Coronary artery (tissue), 2 donors: ENCODE results near the gene SPATA24.

Experiments used
- DNase-seq: peaks from one replicate; pipeline ENCODE4 v3.0.0-alpha.2; 2017; ENCODE audit warnings: low spot score
- H3K27ac ChIP-seq, 2 donors: fragments of 200-600 bp; sonication (generic); one replicate each; pipeline ENCODE4 v1.5.1; 2016 to 2019
- H3K4me3 ChIP-seq: fragments of 200-600 bp; sonication (generic); 2 replicates; pipeline ENCODE4 v1.5.1; 2016; ENCODE audit warnings: mild to moderate bottlenecking, moderate library complexity
- TF ChIP-seq, protein P1 (sequence below): fragments of 200-600 bp; sonication (generic); IDR thresholded peaks from one replicate; pipeline ENCODE4 v1.5.1; 2019; ENCODE audit warnings: antibody characterized with exemption

SPATA24 gene

DNA sequence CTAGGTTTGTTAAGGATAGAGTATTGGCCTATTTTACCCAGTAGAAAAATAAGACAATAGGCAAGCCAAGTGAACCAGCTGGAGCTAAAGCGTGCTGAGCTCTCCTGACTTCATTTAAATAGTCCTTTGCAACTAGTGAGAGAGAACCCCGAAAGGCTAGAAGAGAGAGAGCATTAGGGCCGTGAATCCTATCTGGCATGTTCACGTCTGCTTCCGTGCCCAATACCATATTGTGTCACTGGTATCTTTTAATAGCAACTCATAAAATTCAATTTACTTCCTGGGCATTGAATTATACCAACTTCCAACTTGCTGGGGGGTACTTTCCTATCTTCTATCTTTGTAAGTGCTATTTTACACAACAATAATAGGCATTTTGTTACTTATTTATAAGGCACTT, 21.6 kb upstream of the SPATA24 start:
- TF ChIP-seq, protein P1, sequence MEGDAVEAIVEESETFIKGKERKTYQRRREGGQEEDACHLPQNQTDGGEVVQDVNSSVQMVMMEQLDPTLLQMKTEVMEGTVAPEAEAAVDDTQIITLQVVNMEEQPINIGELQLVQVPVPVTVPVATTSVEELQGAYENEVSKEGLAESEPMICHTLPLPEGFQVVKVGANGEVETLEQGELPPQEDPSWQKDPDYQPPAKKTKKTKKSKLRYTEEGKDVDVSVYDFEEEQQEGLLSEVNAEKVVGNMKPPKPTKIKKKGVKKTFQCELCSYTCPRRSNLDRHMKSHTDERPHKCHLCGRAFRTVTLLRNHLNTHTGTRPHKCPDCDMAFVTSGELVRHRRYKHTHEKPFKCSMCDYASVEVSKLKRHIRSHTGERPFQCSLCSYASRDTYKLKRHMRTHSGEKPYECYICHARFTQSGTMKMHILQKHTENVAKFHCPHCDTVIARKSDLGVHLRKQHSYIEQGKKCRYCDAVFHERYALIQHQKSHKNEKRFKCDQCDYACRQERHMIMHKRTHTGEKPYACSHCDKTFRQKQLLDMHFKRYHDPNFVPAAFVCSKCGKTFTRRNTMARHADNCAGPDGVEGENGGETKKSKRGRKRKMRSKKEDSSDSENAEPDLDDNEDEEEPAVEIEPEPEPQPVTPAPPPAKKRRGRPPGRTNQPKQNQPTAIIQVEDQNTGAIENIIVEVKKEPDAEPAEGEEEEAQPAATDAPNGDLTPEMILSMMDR: no peak
- no peak for DNase-seq
- Histone ChIP-seq H3K4me3 (no peak overlapping the region), H3K27ac (no peak overlapping the region)

DNA sequence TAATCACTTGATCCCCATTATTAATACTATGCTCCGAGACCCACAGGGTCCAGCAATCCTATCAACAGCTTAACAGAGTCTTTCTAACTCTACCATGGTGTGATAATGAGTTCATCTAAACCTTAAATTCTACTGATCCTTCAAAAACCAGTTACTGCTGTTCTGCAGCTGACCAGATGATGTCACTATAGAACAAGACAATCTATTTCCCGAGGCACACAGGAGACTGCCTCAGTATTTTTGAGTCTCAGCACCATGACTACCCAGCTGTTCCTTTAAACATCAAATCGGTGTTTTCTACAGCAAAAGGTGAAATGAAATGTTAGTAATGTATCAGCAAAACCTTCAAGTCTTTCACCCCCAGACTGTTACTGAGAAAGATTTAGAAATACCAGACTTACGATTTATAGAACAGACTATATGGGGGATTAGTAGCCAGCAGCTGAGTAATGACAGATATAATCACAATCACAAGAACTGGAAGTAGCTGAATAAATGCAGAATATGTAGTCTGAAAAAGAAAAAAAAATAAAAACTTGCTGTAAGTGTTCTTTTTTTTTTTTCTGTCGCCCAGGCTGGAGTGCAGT, 18.5 kb upstream of the SPATA24 start:
- no peak for DNase-seq
- TF ChIP-seq, protein P1: peak; percentile 53
- H3K27ac ChIP-seq: no peak overlapping the region
- H3K4me3 ChIP-seq: no peak overlapping the region

DNA sequence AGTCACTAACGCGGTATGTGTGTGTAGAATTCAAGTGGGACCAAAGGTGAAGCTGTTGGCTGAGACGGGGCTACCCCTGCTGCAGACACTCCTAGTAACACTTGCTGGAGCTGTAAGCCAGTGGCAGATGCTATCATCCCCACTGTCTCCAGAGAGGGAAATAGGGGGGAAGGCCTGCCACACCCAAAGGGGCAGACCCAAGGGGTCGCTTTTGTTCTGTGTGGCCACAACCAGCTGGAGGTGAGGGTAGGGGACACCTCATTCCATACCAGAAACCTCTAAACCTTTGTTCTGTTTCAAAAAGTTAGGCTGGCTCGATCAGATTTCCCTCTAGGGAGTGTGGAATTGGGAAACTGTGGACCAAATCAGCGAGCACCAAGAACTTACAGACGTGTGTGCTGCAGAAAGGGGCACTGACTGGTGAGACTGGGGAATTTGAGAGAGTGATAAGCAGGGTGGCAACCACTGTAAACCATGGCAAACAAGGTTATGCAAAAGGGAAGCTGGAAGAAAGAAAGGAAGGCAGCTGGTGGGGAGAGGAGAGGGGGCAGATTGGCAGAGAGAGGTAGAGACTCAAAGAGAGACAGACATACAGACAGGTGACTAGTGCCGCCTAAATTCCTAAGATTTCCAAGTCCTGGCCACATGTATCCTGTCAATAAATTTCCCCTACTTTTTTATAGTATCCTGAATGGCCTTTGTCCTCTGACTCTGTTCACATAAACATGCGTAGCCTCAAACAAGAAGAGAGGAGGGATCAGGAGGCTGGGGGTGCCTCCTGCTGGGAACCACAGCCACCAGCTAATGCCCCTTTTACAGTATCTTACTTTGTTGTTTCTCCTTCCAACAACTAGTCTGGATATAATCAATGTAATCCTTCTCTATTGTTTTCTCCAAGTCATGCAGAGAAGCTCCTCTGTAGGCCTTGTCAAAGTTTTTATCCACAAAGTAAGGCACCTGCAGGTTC, 15.6 kb upstream of the SPATA24 start:
- TF ChIP-seq, protein P1: no peak
- DNase-seq: peak; percentile 16
- Histone ChIP-seq H3K27ac (no peak overlapping the region), H3K4me3 (no peak overlapping the region)

DNA sequence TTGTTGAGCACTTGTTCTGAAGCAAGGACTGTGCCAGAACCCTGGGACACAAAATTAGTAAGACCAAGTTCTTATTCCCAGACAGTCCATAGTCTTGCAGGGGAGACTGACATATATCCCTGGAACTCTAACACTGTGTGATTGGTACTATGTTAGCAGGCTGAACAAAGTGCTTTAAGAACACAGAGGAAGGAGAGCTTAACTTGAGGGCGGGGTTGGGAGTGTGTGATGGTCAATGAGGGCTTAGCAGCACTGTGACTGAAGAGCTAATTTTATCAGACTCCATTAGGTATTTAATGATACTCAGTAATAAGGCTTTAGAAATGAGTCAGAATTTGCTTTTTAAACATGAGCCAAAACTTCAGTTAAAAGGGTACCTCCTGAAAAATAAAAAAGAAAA, 14.9 kb upstream of the SPATA24 start:
- no peak for DNase-seq
- H3K27ac ChIP-seq: peak overlapping the region; percentile 47 to 86
- TF ChIP-seq, protein P1: no peak
- H3K4me3 ChIP-seq: no peak overlapping the region

DNA sequence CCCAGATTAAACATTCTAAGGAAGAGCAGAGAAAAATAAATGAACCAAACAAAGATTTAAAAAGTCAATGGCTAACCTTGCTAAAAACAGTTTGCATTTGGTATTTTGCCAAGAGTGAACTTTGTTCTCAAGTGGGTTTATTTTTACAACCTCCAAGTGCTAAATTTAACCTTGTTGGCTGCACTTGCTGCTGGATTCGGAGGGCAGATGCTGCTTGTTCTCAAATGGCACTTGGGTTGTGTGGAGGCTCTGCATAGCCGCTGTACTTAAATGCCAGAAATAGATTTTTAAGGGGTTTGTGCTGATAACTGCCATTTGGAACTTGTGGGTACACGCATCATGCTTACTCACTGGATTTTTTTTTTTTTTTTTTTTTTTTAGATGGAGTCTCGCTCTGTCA, 13.3 kb upstream of the SPATA24 start:
- H3K27ac ChIP-seq: peak overlapping the region; percentile 70 to 86

DNA sequence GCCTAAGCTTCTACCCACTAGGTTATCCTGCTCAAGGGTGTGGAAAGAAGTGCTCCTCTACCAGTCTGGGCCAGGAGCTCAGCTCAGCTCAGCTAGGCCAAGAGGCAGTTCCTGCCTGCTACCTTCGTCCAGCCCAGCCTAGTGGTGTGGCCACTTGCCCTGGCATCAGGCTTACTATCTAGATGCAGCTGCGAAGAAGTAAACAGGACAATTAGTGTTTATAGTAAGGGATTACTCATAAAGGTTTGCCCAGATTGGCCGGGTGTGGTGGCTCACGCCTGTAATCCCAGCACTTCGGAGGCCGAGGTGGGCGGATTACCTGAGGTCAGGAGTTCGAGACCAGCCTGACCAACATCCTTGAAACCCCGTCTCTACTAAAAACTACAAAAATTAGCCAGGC, 12.8 kb upstream of the SPATA24 start:
- peak; percentile 72 for DNase-seq
- Histone ChIP-seq H3K27ac (peak overlapping the region; percentile 70 to 80), H3K4me3 (no peak overlapping the region)
- TF ChIP-seq, protein P1: no peak

More for the DNA sequence above, 13.3 kb upstream of the SPATA24 start:
- DNase-seq: peak; percentile 77
- TF ChIP-seq, protein P1: no peak
- no peak overlapping the region for H3K4me3 ChIP-seq
